ENCODE data around the gene NECTIN2.

The NECTIN2 gene

GRCh38 chr19:44867578-44867977 is 21.5 kb downstream of the NECTIN2 start:
- TF ChIP-seq TARDBP (IDR thresholded peaks at IDR 0.05) (no peak), FOXM1 (IDR thresholded peaks at IDR 0.05; ENCODE audit: borderline replicate concordance) (no peak), CTBP1 (IDR thresholded peaks at IDR 0.05; ENCODE audit: borderline replicate concordance) (no peak), FOXA1 (IDR thresholded peaks at IDR 0.05) (no peak), PKNOX1 (IDR thresholded peaks at IDR 0.05) (no peak), FOXK2 (IDR thresholded peaks at IDR 0.05) (no peak), HDGF (IDR thresholded peaks at IDR 0.05; ENCODE audit: borderline replicate concordance) (no peak), ARNT (IDR thresholded peaks at IDR 0.05) (no peak), SP1 (IDR thresholded peaks at IDR 0.05) (no peak), SUZ12 (IDR thresholded peaks at IDR 0.05) (no peak), NFRKB (IDR thresholded peaks at IDR 0.05) (no peak), BHLHE40 (IDR thresholded peaks at IDR 0.05; ENCODE audit: borderline replicate concordance) (no peak), L3MBTL2 (conservative IDR thresholded peaks at IDR 0.05) (no peak), ELF4 (IDR thresholded peaks at IDR 0.05) (no peak), ZNF384 (IDR thresholded peaks at IDR 0.05) (no peak), LEF1 (IDR thresholded peaks at IDR 0.05; ENCODE audit: borderline replicate concordance) (no peak)
- no peak for DNase-seq (ENCODE audit: extremely low spot score)
- CTCF ChIA-PET: interaction anchor here (0.6 kb wide), 1 partner anchor 1421 kb away, joined by 3 read pairs; no protein-coding TSS in a partner anchor
- POLR2A ChIA-PET: no interaction called here

- ChIA-PET CTCF (no interaction called here), POLR2A (interaction anchor here (1.0 kb wide), 1 partner anchor 20 kb away, joined by 3 read pairs; no protein-coding TSS in a partner anchor)
- no peak for TF ChIP-seq SUZ12 (IDR thresholded peaks at IDR 0.05)
- TF ChIP-seq BHLHE40 (IDR thresholded peaks at IDR 0.05; ENCODE audit: borderline replicate concordance): no peak
- no peak for TF ChIP-seq FOXA1 (IDR thresholded peaks at IDR 0.05)
- no peak for TF ChIP-seq LEF1 (IDR thresholded peaks at IDR 0.05; ENCODE audit: borderline replicate concordance)
- no peak for TF ChIP-seq NFRKB (IDR thresholded peaks at IDR 0.05)
- DNase-seq (ENCODE audit: extremely low spot score): no peak
These were observed 23.8 kb downstream of the NECTIN2 start for GRCh38 chr19:44869733-44870470.

- no peak for TF ChIP-seq SP1 (IDR thresholded peaks at IDR 0.05)
- no peak for TF ChIP-seq TARDBP (IDR thresholded peaks at IDR 0.05)
- no peak for TF ChIP-seq BHLHE40 (IDR thresholded peaks at IDR 0.05; ENCODE audit: borderline replicate concordance)
- no peak for TF ChIP-seq L3MBTL2 (conservative IDR thresholded peaks at IDR 0.05)
- no peak for TF ChIP-seq SUZ12 (IDR thresholded peaks at IDR 0.05)
- TF ChIP-seq FOXM1 (IDR thresholded peaks at IDR 0.05; ENCODE audit: borderline replicate concordance): no peak
- TF ChIP-seq FOXA1 (IDR thresholded peaks at IDR 0.05): no peak
- TF ChIP-seq ZNF384 (IDR thresholded peaks at IDR 0.05): no peak
- no peak for TF ChIP-seq PKNOX1 (IDR thresholded peaks at IDR 0.05)
- no peak for TF ChIP-seq ELF4 (IDR thresholded peaks at IDR 0.05)
- no peak for TF ChIP-seq LEF1 (IDR thresholded peaks at IDR 0.05; ENCODE audit: borderline replicate concordance)
- no peak for TF ChIP-seq ARNT (IDR thresholded peaks at IDR 0.05)
- no peak for TF ChIP-seq HDGF (IDR thresholded peaks at IDR 0.05; ENCODE audit: borderline replicate concordance)
- no peak for TF ChIP-seq CTBP1 (IDR thresholded peaks at IDR 0.05; ENCODE audit: borderline replicate concordance)
- TF ChIP-seq FOXK2 (IDR thresholded peaks at IDR 0.05): no peak
- no peak for TF ChIP-seq NFRKB (IDR thresholded peaks at IDR 0.05)
- CTCF ChIA-PET: no interaction called here
- POLR2A ChIA-PET: no interaction called here
- no peak for DNase-seq (ENCODE audit: extremely low spot score)
These were observed 25.7 kb downstream of the NECTIN2 start for GRCh38 chr19:44871809-44872208.

GRCh38 chr19:44872661-44873060 is 26.6 kb downstream of the NECTIN2 start:
- DNase-seq (ENCODE audit: extremely low spot score): no peak
- TF ChIP-seq SP1 (IDR thresholded peaks at IDR 0.05) (no peak), SUZ12 (IDR thresholded peaks at IDR 0.05) (no peak), NFRKB (IDR thresholded peaks at IDR 0.05) (no peak), BHLHE40 (IDR thresholded peaks at IDR 0.05; ENCODE audit: borderline replicate concordance) (no peak), FOXA1 (IDR thresholded peaks at IDR 0.05) (no peak)
- ChIA-PET POLR2A (no interaction called here), CTCF (no interaction called here)

- CTCF ChIA-PET: no interaction called here
These were observed 28.2 kb downstream of the NECTIN2 start for GRCh38 chr19:44874317-44874716.

GRCh38 chr19:44875666-44876451 is 29.8 kb downstream of the NECTIN2 start:
- TF ChIP-seq FOXK2 (IDR thresholded peaks at IDR 0.05) (no peak), ARNT (IDR thresholded peaks at IDR 0.05) (no peak), L3MBTL2 (conservative IDR thresholded peaks at IDR 0.05) (no peak), ZNF384 (IDR thresholded peaks at IDR 0.05) (no peak), TARDBP (IDR thresholded peaks at IDR 0.05) (no peak), ELF4 (IDR thresholded peaks at IDR 0.05) (no peak), PKNOX1 (IDR thresholded peaks at IDR 0.05) (no peak), SUZ12 (IDR thresholded peaks at IDR 0.05) (no peak)
- DNase-seq (ENCODE audit: extremely low spot score): no peak
- POLR2A ChIA-PET: interaction anchor here (1.0 to 4.0 kb wide), 2 partner anchors 12 to 15 kb away, joined by 4 to 15 read pairs; partner anchors contain the start of gene TOMM40
- CTCF ChIA-PET: no interaction called here

More at GRCh38 chr19:44874317-44874716, 28.2 kb downstream of the NECTIN2 start:
- no peak for DNase-seq (ENCODE audit: extremely low spot score)
- POLR2A ChIA-PET: interaction anchor here (4.0 kb wide), 1 partner anchor 16 kb away, joined by 15 read pairs; the partner anchor contains the start of gene TOMM40
- TF ChIP-seq L3MBTL2 (conservative IDR thresholded peaks at IDR 0.05): no peak
